Measurements from ENCODE around the gene EIF4G1.

Gene EIF4G1

DNA sequence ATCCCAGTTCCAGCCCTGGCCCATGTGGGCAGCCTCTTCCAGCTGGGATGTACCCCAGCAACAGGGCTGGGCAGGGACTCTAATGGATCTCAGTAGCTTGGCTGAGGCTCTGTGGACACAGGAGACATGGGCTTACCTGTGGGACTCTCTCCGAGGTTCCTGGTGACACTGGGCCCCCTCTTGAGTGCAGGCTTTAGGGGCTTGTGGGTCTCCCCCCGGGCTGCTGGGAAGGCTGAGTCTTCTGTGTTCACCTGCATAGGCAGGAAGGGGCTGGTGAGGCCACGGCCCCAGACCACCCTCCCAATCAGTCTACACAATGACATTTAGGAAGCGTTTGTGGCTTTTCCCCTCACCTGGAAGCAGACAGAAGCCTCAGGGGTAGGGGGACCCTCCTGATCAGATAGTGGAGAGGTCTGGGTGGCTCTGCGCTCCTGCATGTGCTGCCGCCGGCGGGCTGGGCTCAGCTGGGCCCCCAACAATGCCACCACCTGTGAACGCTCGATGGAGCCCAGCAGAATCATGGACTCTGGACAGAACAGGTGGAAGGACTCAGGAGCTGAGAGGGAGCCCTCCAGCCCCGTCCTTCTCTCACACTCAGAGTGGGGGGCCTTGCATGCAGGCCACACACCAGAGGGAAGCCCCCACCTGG is 38.6 kb downstream of the EIF4G1 start:
- DNase-seq, result no peak

DNA sequence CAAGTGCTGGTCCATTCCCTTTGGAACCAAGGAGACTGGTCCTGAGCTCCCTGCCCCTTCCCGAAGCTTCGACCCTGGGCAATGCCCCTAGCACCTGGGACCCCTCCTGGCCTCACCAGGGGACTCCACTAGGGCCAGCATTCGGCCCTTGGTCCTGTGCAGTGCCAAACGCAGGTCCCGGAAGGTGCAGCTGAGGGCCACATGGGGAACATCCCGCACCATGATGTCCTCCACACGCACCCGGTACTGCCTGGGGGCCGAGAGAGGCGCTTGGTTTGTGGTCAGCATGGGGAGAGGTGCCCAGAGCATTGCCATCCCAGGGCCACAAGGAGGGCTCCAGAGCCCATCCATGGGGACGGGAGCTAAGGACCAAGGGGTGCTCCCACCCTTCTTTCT is 39.1 kb downstream of the EIF4G1 start:
- DNase-seq, result no peak

DNA sequence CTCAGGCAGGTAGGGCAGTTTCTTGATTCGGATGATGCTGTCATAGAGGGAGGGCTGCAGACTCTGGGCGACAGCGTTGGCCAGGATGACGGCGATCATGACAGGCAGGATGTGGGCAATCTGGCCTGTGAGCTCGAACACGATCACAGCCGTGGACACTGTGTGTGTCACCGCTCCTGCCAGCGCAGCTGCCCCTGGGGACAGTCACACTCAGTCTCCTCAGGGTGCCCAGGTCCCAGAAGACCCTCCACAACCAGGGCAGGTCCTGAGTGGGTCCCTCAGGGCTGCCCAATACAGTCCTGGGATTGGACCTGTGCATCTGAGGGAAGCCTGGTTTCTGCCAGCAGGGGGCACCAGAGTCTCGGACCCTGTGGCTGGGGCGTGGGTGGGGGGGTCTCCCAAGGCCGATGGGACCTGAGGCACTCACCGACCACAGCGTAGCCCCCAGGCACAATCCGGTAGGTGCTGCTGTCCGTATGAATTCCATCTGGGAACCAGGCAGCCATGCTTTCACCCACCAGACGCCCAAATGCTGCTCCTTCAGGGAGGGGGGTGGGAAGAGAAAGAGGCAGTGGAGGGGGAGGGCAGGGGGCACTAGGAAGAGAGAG is 39.8 kb downstream of the EIF4G1 start:
- no peak for DNase-seq

DNA sequence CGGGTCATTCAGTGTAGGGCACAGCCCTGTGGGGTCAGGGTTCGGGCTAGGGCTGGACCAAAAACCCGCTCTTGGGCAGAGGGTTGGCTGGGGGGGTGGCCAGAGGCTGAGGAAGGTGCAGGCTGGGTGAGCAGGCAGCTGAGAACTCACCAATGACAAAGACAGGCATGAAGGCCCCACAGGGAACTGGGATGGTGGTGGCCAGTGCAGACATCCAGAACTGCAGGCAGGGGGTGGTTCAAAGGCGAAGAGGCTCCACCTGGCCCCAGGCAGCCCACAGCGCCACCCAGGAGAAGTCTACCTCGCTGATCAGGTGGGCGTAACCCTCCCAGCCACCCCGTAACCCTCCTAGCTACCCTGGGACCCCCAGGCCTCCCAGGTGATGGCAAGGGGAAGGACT is 40.3 kb downstream of the EIF4G1 start:
- DNase-seq, result no peak

DNA sequence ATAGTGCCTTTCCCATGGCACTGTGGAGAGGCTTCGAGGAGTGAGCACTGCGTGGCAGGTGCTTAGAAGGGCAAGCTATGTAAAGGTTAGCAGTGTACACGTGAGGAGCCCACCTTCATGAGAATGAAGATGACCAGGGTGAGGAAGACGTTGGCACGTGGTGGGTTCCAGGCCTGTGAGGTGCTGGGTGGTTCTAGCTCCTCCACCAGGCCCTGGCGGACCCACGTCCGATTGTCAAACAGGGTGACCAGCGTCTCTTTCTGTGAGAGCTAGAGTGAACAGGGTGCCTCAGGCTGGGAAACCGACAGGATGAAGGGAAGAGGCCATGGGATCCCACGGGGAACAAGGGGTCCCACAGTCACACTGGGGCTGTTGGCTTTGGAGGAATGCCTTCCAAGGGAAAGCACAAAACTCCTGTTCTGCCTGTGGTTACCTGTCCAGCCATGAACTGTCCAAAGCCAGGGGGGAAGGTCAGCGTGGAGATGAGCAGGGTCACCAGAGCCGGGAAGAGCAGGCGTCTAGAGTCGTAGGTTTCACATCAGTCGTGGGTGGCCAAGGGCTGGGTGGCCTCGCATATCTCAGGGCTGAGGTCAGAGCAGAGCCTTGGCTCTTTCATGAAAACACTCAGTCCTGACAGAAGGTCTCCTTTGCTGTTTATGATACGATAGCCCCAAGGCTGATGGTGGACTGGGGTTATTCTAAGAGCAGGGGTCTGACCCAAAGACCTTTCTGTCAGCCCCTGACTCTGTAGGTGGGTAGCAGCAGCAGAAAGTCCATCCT is 41.0 kb downstream of the EIF4G1 start:
- DNase-seq, result no peak

DNA sequence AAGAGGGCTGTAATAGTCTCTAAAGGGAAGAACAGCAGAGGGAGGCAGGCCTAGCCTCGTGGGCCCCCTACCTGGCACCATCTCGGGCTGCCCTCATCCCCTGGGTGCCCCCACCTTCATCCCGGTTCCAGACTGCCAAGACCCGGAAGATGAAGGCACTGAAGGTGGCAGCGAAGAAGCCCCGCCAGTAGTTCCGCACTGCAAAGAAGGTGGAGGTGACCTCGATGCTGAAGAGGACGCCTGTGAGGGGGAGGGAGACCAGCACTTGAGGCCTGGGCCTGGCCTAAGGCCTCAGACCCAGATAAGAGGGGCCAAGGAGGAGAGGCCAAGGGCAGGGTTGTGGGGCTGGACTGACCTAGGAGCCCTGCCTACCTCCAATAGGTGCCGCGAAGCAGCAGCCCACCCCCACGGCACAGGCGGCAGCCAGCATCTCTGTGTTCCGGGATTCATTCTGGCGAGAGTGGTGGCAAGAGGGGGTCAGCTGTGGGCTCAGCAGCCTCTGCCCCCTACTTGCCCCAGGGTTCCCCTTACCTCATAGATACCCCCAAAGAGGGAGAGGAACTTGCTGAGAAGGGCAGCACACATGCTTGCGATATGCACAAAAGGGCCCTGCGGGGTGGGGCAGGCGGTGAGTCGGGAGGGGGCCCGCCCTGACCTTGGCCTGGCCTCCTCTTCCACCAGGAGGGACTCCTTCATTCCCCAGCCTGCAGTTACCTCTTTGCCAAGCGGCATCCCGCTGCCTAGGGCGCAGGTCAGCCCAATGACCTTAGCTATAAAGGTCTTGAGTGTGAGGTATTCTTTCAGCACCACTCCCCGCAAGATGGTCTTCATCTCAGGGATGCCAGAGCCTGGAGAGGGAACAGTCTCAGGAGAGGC is 43.1 kb downstream of the EIF4G1 start:
- no peak for DNase-seq

DNA sequence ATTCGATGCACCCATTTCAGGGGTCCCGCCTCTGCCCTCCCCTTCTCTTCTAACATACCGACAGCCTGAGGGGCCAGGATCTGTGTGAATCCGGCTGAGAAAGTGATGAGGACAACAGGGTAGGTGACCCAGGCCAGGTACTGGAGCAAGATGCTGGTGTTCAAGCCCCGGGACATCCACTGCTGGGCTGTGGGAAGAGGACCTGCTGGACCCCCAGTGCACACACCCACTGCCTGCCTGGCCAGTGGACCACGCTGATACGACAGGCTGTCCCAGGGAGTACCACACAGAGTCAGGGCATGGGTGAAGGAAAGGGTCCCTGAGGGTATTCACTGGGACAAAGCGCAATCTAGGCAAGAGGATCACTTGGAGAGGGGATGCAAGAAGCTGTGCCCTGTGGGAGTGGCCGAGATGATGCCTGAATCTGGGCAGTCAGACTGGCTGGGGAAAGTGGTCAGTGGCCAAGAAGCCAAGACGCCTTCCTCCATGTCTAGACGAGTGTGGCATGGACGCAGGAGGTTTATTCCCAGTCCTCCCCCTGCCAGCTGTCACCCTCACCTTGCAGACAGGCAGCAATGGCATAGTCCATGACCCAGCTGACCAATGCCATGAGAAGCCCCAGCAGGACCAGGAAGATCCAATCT is 43.8 kb downstream of the EIF4G1 start:
- no peak for DNase-seq

DNA sequence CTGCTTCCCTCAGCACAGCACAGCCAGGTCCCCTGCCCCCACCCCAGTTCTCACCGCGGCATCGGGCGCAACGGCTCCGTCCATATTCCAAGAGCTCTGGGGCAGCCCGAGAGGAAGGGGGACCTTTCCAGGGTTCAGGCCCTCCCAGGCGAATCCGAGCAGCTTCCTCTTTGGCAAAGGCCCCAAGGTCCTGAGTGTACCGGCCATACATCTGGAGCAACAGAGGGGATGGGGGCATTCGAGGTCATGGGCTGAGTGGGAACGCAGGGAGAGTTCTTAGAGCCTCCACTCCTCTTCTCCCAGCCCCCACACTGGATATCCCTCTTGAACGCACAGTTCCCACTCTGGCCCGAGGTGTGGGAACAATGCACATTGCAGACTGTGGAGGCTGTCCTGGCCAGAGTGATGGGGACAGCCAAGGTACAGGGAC is 44.5 kb downstream of the EIF4G1 start:
- DNase-seq, result no peak

DNA sequence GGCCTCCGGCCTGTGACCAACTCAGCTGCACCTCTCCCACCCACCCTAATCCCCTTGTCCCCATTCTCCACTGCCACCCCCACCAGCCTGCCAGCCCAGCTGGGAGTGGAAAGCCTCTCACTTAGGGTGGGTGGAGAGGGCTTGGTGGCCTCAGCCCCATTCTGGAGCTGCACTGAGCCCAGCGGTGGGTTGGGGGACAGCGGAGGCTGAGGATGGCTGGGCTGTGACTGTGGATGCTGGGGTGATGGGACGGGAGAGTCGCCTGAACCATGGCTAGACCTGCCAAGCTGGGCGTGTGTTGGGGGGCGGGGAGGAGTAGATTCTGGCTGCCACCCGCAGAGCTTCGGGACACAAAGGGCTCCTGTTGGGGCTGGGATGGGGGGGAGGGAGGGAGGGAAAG is 45.2 kb downstream of the EIF4G1 start:
- no peak for DNase-seq

DNA sequence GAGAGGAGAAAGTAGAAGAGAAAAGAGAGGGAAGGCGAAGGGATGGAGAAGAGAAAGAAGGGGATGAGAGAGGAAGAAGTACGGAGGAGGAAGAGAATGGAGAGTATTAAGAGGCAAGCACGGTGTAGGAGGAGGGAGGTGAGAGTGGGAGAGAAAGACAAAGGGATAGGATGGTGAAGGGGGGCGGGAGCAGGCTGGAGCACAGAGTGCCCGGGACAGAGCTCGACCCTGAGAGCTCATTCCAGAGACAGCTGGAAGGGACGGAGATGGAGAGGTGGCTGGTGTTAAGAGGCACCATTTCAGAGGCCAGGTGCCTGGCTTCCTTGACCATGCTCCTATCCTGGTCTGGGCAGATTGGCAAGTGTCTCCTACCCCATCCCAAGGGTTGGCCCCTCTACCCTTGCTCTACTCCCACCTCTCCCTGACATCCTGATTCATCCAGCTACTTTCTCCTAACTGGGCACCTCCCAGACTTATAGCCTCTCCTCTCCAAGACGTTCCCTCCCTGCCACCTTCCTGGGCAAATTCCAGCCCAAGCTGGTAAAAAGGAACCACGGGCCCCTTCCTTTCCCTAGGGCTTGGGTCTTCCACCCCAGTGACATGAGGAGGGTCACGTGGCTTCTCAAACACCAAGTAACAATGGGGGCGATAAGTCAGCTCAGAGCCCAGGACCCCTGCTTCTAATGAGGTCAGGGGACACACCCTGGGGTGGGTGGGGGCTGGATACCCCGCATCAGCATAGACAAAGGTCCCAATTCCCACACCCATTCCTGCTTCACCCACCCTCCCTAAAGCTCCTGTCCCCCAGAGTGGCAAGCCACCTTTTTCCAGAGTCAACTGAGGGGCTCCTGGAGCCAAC is 45.9 kb downstream of the EIF4G1 start:
- no peak for DNase-seq

DNA sequence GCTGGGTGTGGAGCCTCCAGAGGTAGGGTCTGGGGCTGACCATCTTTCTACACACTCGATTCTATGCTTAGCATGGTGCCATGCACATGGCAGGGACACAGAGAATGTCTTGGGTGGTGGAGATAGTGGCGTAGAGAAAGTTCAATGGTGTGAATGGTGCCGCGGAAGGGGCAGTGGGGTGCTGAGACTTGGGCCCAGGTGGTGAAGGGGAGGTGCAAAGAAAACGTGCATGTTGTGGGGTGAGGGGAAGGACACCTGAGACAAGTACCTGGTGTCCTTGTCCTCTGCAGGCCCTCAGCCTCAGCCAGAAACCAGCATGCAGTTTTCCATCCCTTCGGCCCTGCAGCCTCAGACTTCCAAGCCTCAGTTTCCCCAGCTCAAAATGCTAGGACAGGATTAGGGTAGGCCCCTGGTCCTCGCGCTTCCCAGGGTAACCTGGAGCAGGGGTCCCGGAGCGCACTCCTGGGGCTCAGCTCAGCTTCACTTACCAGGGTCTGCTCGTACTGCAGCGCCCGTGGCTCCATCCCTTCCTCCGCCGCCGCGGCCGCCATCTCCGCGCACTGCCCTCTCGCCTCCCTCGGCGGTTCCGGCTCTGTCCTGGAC is 46.6 kb downstream of the EIF4G1 start:
- DNase-seq, result no peak

DNA sequence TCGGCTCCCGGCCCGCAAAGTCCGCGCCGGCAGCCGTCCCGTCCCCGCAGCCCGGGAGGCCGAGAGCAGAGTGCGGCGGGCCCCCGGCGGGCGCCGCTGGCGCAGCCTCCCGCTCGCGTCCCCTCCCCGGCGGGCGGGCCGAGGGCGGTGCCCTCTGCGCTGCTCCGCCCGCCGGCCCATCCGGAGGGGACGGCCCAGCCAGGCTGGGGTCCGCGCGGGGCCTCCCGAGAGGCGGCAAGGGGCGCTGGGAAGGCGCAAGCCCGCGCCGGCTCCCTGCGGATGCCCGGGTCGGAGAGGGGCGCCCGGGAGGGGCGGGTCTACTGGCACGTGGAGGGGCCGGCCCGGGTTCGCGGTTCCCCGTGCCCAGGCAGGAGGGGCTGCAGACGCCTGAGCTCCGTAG is 47.1 kb downstream of the EIF4G1 start, which contains the start of the genes CLCN2 and POLR2H:
CLCN2 (minus strand) TSS at position 74 of the 400 bp plus-strand sequence. CDS start 126 bp downstream, outside the sequence.
POLR2H (plus strand) TSS at position 179 of the 400 bp plus-strand sequence. CDS start 1,783 bp downstream, outside the sequence.
- DNase-seq, result no peak

DNA sequence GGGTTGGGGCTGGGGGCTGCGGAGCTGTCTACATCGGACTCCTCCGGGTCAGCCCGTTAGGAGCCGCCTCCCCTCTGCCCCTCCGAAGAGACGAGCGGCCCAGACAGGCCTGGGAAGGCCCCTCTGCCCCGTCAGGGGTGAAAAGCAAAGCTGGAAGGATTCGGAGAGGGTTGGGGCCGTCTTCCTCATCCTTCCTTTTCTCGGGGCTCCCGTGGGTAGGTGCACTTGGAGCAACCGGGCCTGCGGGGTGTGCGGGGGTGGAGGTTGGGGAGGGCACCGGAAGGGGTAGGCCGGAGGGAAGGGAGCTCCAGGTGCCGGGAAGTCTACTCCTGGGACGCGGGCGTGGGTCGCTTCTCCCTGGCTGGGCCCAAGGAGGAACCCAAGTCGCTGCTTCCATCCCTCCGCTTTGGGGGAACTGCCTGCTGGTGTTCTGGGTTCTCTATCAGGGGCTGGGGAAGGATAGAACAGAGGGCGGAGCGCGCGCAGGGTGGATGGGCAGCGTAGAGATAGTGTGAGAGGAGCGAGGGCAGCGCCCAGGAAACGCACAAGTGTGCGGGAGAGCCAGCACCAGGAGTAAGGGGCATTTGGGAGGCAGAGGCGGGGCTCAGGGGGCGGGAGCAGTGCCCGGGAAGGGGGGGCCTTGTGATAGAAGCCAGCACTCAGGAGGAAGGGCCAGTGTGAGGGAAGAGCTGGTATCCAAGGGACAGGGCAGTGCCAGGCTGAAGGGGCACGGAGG is 47.7 kb downstream of the EIF4G1 start:
- DNase-seq, result no peak

DNA sequence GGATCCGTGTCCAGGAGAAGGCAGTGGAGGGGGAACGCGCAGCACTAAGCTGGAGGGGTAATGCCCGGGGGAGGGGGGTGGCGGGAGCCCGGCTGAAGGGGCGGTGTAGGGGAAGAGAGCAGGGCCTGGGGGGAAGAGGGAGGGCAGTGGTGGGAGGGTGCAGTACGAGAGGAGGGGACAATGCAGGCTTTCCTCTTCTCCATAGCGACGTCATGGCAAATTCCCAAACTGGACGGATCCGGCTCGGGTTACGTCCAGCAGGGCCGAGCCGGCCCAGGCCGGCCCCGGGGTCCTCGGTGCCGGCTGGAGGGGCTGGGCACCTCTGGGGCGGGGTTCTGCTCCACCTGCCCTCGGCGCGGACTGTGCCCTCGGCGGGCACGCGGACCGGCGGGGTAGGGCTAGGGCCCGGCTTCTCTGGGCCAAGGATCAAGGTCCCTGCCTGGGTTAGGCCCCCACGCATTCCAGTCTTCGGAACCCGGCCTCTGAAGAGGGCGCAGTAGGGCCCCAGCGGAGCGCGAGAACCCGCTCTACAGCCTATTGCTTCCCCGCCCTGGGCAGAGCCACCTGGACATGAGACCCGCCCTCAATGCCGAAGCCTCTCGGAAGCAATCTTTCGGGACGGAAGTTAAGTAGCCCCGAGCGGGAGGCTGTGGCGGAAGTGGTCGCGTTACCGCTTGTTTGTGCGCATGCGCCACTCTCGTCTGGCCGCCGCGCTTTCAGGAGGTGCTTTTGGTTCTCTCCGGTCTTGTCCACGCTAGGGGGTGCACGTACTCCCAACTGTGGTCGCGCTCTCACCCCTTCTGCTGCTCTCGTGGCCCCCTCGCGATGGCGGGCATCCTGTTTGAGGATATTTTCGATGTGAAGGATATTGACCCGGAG is 48.5 kb downstream of the EIF4G1 start:
- peak; percentile 97 for DNase-seq

DNA sequence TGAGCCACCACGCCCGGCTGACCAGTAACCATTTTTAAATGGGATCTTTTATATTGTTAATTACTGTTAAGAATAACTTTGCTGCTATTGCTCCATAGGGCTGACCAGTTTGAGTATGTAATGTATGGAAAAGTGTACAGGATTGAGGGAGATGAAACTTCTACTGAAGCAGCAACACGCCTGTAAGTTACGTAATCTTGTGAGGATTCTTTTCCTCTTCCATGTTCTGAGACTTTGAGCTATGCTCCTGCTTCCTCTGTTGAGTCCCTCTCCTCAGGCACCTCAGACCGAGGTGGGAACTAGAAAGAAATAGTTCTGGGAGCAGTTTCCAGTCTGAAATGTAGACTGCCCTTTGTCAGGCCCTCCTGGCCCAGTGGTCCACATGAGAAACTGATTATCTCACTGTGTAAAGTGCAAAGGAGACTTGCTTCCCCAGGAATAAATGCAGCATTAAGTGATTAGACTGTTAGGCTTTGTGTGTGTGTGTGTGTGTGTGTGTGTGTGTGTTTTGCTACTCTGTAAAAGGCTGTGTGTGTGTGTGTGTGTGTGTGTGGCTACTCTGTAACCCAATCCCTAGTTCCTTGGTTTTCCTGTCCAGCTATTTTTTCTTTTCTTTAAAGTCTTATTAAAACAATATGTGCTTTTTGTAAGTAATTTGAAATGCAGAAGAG is 52.3 kb downstream of the EIF4G1 start:
- no peak for DNase-seq

DNA sequence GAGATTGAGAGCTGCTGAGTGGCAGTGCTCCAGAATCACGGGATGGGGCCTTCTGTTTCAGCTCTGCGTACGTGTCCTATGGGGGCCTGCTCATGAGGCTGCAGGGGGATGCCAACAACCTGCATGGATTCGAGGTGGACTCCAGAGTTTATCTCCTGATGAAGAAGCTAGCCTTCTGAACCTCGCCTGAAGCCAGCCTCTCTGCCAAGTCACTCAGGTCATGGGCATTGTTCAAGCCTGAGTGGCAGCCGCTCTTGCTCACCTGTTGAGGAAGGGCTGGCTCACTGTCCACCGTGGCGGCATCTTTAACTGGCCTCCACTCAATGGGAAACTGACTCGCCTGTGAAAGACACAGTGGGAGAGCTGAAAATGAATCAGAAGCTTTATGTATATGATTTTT is 53.7 kb downstream of the EIF4G1 start:
- no peak for DNase-seq

DNA sequence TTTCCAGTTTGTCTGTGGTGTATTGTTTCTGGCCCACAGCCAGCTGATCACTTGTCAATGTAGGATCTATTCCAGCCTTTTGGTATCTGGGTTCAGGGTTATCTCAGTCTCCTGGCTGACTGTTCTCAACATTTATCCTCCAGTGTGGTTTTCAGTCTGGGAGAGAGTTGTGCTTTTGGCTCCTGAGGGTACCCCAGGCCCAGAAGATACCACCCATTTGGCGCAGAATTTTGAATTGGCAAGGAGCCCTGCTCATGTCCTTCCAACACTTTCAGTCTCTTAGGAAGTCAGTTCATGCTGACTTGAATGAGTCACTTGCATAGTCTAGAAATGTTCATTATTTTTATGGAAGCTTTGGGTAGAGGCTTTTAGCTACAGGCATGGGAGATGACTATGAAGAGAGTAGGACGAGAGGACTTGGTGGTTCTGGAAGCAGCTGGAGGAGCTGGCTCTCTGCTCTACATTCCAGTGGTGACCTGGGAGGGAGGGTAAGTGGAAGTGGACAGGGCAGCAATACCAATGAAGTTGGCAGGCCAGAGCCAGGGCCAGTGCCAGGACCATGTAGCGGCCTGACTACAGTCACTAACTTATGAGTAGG is 54.3 kb downstream of the EIF4G1 start:
- no peak for DNase-seq

DNA sequence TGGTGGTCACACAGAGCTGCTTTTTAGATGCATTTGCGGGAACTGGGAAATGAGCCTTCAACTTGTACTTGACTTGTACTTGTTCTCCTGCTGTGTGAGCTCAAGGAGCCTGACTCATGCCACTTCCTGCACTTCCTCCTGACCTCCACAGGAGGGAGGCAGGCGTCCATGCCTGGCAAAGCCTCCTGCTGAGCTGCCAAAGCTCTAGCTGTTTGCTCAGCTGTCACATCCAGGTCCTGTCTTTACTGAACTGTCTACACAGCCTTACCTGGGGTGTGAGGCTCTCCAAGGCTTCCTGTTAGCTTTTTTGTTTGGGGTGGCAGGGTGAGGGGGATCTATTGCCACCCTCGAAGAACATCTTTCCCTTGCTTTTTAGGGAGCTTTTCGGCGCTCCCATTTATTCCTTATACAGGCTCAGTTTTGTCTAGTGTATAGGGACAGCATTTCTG is 57.2 kb downstream of the EIF4G1 start:
- DNase-seq, result peak; percentile 88
